GM12873 (cell line): ENCODE measurements around the gene TMC3.

Source experiments
- CTCF ChIP-seq: IDR thresholded peaks from 2 replicates; pipeline ENCODE4 v1.5.1; 2012; ENCODE audit warnings: low read depth, mild to moderate bottlenecking, moderate library complexity, low read length, control low read depth; ENCODE audit not compliant: insufficient read depth; ENCODE audit errors: missing control alignments

TMC3 gene

GRCh38 chr15:81291916-81292522 lies 82.0 kb downstream of the TMC3 start:
- TF ChIP-seq CTCF: no peak

GRCh38 chr15:81289910-81290309 lies 84.1 kb downstream of the TMC3 start:
- no peak for TF ChIP-seq CTCF

- no peak for TF ChIP-seq CTCF
These were observed 85.4 kb downstream of the TMC3 start for GRCh38 chr15:81288616-81289015.

- no peak for TF ChIP-seq CTCF
These were observed 86.0 kb downstream of the TMC3 start for GRCh38 chr15:81288040-81288439.

- no peak for TF ChIP-seq CTCF
These were observed 87.3 kb downstream of the TMC3 start for GRCh38 chr15:81286621-81287121.

DNA sequence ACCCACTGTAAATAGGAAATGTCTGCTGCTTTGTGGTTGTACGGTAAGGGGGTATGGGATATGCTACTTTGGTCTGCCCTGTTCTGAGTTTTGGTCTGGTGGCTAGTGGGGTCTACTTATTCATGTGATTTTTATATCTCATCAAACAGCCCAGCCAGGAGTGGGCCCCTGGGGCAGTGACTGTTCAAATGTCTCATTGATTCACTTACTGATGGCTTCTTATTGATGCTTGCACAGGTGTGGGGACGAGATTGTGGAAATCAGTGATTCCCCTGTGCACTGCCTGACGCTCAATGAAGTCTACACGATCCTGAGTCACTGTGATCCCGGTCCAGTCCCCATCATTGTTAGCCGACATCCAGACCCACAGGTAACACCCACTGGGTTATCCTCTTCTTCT lies 88.6 kb downstream of the TMC3 start:
- TF ChIP-seq CTCF: no peak

- no peak for TF ChIP-seq CTCF
These were observed 89.6 kb downstream of the TMC3 start for GRCh38 chr15:81284256-81285031.
